ENCODE results near the gene RCL1.

DNA sequence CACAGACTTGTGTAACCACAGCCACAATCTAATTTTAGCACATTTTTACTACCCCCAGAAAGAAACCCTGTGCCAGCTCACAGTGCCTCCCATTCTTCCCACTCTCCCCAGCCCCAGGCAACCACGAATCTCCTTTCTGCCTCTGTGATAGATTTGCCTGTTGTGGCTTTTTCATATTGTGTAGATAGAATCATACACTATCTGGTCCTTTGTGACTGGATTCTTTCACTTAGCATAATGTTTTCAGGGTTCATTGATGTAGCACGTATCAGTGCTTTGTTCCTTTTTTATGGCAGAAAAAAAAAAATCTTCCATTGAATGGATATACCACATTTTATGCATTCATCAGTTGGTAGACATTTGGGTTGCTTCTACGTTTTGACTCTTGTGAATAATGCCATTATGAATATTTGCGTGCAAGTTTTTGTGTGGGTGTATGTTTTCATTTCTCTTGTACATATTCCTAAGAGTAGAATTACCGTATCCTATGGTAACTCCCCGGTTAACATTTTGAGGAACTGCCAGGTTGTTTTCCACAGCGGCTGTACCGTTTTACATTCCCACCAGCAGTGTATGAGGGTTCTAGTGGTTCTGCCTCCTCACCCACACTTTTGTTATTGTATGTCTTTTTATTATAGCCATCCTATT lies 64.5 kb downstream of the RCL1 start:
- TF ChIP-seq POLR2A (IDR thresholded peaks at IDR 0.05; ENCODE audit: low read length): no peak
- TF ChIP-seq GATA1 (IDR thresholded peaks at IDR 0.05; ENCODE audit: low read depth, low read length): no peak

All from erythroblast (primary cell).